HEK293 (cell line): ENCODE data around the gene RPS10.
A peak's percentile ranks its signal among the peaks of the same experiment; 100 is the strongest.

Experiments
- CTCF ChIP-seq: fragments of 450-650 bp; formaldehyde crosslinking; IDR thresholded peaks from 2 replicates; pipeline ENCODE4 v1.5.1; 2016; ENCODE audit warnings: missing biosample characterization, missing genetic modification characterization
- HOXA7 ChIP-seq: sonication (generic); formaldehyde crosslinking; IDR thresholded peaks from 2 replicates; pipeline ENCODE4 v1.8.1; 2022; ENCODE audit warnings: missing genetic modification reagents, borderline replicate concordance
- PRDM4 ChIP-seq: fragments of 450-650 bp; formaldehyde crosslinking; IDR thresholded peaks from 2 replicates; pipeline ENCODE4 v1.5.1; 2017; ENCODE audit warnings: missing biosample characterization, missing genetic modification characterization
- ZBTB21 ChIP-seq: fragments of 450-650 bp; formaldehyde crosslinking; IDR thresholded peaks from 2 replicates; pipeline ENCODE4 v1.5.1; 2017; ENCODE audit warnings: missing biosample characterization, missing genetic modification characterization
- ZFHX2 ChIP-seq: fragments of 450-650 bp; formaldehyde crosslinking; conservative IDR thresholded peaks from 2 replicates; pipeline ENCODE4 v1.5.1; 2016; ENCODE audit warnings: missing biosample characterization, missing genetic modification characterization
- ZFP41 ChIP-seq: fragments of 450-650 bp; formaldehyde crosslinking; IDR thresholded peaks from 2 replicates; pipeline ENCODE4 v1.5.1; 2016; ENCODE audit warnings: missing biosample characterization, missing genetic modification characterization, borderline replicate concordance
- ZNF174 ChIP-seq: fragments of 450-650 bp; formaldehyde crosslinking; IDR thresholded peaks from 2 replicates; pipeline ENCODE4 v1.5.0; 2017; ENCODE audit warnings: missing biosample characterization, mild to moderate bottlenecking, missing genetic modification characterization
- ZNF175 ChIP-seq: fragments of 450-650 bp; formaldehyde crosslinking; IDR thresholded peaks from 2 replicates; pipeline ENCODE4 v1.5.1; 2016; ENCODE audit warnings: missing biosample characterization, missing genetic modification characterization
- ZNF239 ChIP-seq: fragments of 450-650 bp; formaldehyde crosslinking; IDR thresholded peaks from 2 replicates; pipeline ENCODE4 v1.5.1; 2016; ENCODE audit warnings: missing biosample characterization, missing genetic modification characterization
- ZNF391 ChIP-seq: fragments of 450-650 bp; formaldehyde crosslinking; IDR thresholded peaks from 2 replicates; pipeline ENCODE4 v1.5.1; 2016; ENCODE audit warnings: low read depth, missing biosample characterization, missing genetic modification characterization, borderline replicate concordance
- ZNF404 ChIP-seq: fragments of 450-650 bp; formaldehyde crosslinking; IDR thresholded peaks from 2 replicates; pipeline ENCODE4 v1.5.1; 2017; ENCODE audit warnings: missing biosample characterization, missing genetic modification characterization
- ZNF433 ChIP-seq: fragments of 450-650 bp; formaldehyde crosslinking; IDR thresholded peaks from 2 replicates; pipeline ENCODE4 v1.5.1; 2016; ENCODE audit warnings: missing biosample characterization, missing genetic modification characterization, low read depth
- ZNF48 ChIP-seq: fragments of 450-650 bp; formaldehyde crosslinking; IDR thresholded peaks from 2 replicates; pipeline ENCODE4 v1.5.1; 2016; ENCODE audit warnings: missing biosample characterization, missing genetic modification characterization
- ZNF555 ChIP-seq: fragments of 450-650 bp; formaldehyde crosslinking; conservative IDR thresholded peaks from 2 replicates; pipeline ENCODE4 v1.5.1; 2017; ENCODE audit warnings: missing biosample characterization, mild to moderate bottlenecking, missing genetic modification characterization, inconsistent platforms
- ZNF624 ChIP-seq: fragments of 450-650 bp; formaldehyde crosslinking; IDR thresholded peaks from 2 replicates; pipeline ENCODE4 v1.5.1; 2017; ENCODE audit warnings: missing biosample characterization, missing genetic modification characterization
- ZNF660 ChIP-seq: fragments of 450-650 bp; IDR thresholded peaks from 2 replicates; pipeline ENCODE4 v1.5.1; 2018; ENCODE audit warnings: missing biosample characterization, mild to moderate bottlenecking, missing genetic modification characterization
- ZNF747 ChIP-seq: fragments of 450-650 bp; formaldehyde crosslinking; IDR thresholded peaks from 2 replicates; pipeline ENCODE4 v1.5.1; 2016; ENCODE audit warnings: missing biosample characterization, missing genetic modification characterization
- ZNF76 ChIP-seq: fragments of 450-650 bp; formaldehyde crosslinking; IDR thresholded peaks from 2 replicates; pipeline ENCODE4; 2016; ENCODE audit warnings: low read depth, missing biosample characterization, missing genetic modification characterization, borderline replicate concordance
- ZNF768 ChIP-seq: fragments of 450-650 bp; formaldehyde crosslinking; IDR thresholded peaks from 2 replicates; pipeline ENCODE4 v1.5.1; 2018; ENCODE audit warnings: missing biosample characterization, mild to moderate bottlenecking, missing genetic modification characterization
- TF ChIP-seq, protein P1 (sequence below): fragments of 450-650 bp; formaldehyde crosslinking; IDR thresholded peaks from 2 replicates; pipeline ENCODE4 v1.5.1; 2016; ENCODE audit warnings: missing biosample characterization, missing genetic modification characterization
- TF ChIP-seq, protein P2 (sequence below): fragments of 450-650 bp; formaldehyde crosslinking; conservative IDR thresholded peaks from 2 replicates; pipeline ENCODE4 v1.5.1; 2016; ENCODE audit warnings: low read depth, missing biosample characterization, missing genetic modification characterization
- TF ChIP-seq, protein P3 (sequence below): fragments of 450-650 bp; formaldehyde crosslinking; IDR thresholded peaks from 2 replicates; pipeline ENCODE4 v1.5.1; 2016; ENCODE audit warnings: missing biosample characterization, missing genetic modification characterization
- TF ChIP-seq, protein P4 (sequence below): fragments of 450-650 bp; formaldehyde crosslinking; IDR thresholded peaks from 2 replicates; pipeline ENCODE4 v1.5.1; 2016; ENCODE audit warnings: missing biosample characterization, missing genetic modification characterization
- TF ChIP-seq, protein P5 (sequence below): fragments of 450-650 bp; formaldehyde crosslinking; IDR thresholded peaks from 2 replicates; pipeline ENCODE4 v1.5.1; 2016; ENCODE audit warnings: missing biosample characterization, missing genetic modification characterization

RPS10 gene

GRCh38 chr6:34392497-34393190, 33.2 kb downstream of the RPS10 start, which contains the start of gene NUDT3 (continued):
- TF ChIP-seq, protein P1, sequence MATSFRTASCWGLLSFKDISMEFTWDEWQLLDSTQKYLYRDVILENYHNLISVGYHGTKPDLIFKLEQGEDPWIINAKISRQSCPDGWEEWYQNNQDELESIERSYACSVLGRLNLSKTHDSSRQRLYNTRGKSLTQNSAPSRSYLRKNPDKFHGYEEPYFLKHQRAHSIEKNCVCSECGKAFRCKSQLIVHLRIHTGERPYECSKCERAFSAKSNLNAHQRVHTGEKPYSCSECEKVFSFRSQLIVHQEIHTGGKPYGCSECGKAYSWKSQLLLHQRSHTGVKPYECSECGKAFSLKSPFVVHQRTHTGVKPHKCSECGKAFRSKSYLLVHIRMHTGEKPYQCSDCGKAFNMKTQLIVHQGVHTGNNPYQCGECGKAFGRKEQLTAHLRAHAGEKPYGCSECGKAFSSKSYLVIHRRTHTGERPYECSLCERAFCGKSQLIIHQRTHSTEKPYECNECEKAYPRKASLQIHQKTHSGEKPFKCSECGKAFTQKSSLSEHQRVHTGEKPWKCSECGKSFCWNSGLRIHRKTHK (tag by site-specific recombination) = no peak
- TF ChIP-seq, protein P2, sequence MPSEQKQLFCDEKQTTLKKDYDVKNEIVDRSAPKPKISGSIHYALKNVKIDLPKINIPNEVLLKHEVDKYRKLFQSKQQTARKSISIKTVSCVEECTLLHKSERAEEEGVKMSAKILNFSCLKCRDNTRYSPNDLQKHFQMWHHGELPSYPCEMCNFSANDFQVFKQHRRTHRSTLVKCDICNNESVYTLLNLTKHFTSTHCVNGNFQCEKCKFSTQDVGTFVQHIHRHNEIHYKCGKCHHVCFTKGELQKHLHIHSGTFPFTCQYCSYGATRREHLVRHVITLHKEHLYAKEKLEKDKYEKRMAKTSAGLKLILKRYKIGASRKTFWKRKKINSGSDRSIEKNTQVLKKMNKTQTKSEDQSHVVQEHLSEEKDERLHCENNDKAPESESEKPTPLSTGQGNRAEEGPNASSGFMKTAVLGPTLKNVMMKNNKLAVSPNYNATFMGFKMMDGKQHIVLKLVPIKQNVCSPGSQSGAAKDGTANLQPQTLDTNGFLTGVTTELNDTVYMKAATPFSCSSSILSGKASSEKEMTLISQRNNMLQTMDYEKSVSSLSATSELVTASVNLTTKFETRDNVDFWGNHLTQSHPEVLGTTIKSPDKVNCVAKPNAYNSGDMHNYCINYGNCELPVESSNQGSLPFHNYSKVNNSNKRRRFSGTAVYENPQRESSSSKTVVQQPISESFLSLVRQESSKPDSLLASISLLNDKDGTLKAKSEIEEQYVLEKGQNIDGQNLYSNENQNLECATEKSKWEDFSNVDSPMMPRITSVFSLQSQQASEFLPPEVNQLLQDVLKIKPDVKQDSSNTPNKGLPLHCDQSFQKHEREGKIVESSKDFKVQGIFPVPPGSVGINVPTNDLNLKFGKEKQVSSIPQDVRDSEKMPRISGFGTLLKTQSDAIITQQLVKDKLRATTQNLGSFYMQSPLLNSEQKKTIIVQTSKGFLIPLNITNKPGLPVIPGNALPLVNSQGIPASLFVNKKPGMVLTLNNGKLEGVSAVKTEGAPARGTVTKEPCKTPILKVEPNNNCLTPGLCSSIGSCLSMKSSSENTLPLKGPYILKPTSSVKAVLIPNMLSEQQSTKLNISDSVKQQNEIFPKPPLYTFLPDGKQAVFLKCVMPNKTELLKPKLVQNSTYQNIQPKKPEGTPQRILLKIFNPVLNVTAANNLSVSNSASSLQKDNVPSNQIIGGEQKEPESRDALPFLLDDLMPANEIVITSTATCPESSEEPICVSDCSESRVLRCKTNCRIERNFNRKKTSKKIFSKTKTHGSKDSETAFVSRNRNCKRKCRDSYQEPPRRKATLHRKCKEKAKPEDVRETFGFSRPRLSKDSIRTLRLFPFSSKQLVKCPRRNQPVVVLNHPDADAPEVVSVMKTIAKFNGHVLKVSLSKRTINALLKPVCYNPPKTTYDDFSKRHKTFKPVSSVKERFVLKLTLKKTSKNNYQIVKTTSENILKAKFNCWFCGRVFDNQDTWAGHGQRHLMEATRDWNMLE (tag by site-specific recombination) = no peak
- TF ChIP-seq, protein P3, sequence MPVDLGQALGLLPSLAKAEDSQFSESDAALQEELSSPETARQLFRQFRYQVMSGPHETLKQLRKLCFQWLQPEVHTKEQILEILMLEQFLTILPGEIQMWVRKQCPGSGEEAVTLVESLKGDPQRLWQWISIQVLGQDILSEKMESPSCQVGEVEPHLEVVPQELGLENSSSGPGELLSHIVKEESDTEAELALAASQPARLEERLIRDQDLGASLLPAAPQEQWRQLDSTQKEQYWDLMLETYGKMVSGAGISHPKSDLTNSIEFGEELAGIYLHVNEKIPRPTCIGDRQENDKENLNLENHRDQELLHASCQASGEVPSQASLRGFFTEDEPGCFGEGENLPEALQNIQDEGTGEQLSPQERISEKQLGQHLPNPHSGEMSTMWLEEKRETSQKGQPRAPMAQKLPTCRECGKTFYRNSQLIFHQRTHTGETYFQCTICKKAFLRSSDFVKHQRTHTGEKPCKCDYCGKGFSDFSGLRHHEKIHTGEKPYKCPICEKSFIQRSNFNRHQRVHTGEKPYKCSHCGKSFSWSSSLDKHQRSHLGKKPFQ (tag by site-specific recombination) = 0 out of 2 replicates have a peak, but pooled peaks have one; percentile 36
- TF ChIP-seq ZFHX2 (tag by site-specific recombination) = peak; percentile 98
- TF ChIP-seq ZNF555 (tag by site-specific recombination) = no peak
- TF ChIP-seq PRDM4 = no peak
- peak; percentile 62; the same call in 1 of the 2 replicates for TF ChIP-seq ZNF76
- TF ChIP-seq ZNF404 = no peak
- TF ChIP-seq ZNF660 (tag by site-specific recombination) = no peak
- no peak for TF ChIP-seq ZNF174 (tag by site-specific recombination)
- TF ChIP-seq ZNF239 = no peak
- no peak for TF ChIP-seq ZBTB21
- no peak for TF ChIP-seq ZNF624
- TF ChIP-seq, protein P4, sequence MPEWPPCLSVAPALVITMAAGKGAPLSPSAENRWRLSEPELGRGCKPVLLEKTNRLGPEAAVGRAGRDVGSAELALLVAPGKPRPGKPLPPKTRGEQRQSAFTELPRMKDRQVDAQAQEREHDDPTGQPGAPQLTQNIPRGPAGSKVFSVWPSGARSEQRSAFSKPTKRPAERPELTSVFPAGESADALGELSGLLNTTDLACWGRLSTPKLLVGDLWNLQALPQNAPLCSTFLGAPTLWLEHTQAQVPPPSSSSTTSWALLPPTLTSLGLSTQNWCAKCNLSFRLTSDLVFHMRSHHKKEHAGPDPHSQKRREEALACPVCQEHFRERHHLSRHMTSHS (tag by site-specific recombination) = no peak
- TF ChIP-seq ZNF433 (tag by site-specific recombination) = no peak
- no peak for TF ChIP-seq ZNF48
- peak; percentile 74; the same call in 1 of the 2 replicates for TF ChIP-seq ZNF391
- no peak for TF ChIP-seq ZNF768 (tag by site-specific recombination)
- no peak for TF ChIP-seq ZNF747 (tag by site-specific recombination)
- no peak for TF ChIP-seq HOXA7 (CRISPR knock-in tag)
- TF ChIP-seq, protein P5, sequence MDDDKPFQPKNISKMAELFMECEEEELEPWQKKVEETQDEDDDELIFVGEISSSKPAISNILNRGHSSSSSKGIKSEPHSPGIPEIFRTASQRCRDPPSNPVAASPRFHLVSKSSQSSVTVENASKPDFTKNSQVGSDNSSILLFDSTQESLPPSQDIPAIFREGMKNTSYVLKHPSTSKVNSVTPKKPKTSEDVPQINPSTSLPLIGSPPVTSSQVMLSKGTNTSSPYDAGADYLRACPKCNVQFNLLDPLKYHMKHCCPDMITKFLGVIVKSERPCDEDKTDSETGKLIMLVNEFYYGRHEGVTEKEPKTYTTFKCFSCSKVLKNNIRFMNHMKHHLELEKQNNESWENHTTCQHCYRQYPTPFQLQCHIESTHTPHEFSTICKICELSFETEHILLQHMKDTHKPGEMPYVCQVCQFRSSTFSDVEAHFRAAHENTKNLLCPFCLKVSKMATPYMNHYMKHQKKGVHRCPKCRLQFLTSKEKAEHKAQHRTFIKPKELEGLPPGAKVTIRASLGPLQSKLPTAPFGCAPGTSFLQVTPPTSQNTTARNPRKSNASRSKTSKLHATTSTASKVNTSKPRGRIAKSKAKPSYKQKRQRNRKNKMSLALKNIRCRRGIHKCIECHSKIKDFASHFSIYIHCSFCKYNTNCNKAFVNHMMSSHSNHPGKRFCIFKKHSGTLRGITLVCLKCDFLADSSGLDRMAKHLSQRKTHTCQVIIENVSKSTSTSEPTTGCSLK (tag by site-specific recombination) = no peak
- TF ChIP-seq CTCF (tag by site-specific recombination) = peak; percentile 98
- no peak for TF ChIP-seq ZFP41 (tag by site-specific recombination)
- TF ChIP-seq ZNF175 (tag by site-specific recombination) = no peak
